HG02938 (cell line): ENCODE results near the gene LRP3.
"Not testable (repeated sequence)": the region's sequence is repeated elsewhere in the genome, so short reads cannot be mapped to it uniquely, and the experiment has no call there.

Experiments
- ATAC-seq: cut with Tn5 transposase; IDR thresholded peaks from one replicate; pipeline ENCODE4 v1.9.1; 2021; ENCODE audit warnings: mild to moderate bottlenecking, moderate library complexity; ENCODE audit not compliant: unreplicated experiment

Gene LRP3

GRCh38 chr19:33215438-33216197, 21.5 kb downstream of the LRP3 start:
- no peak for ATAC-seq

GRCh38 chr19:33216198-33216830, 22.2 kb downstream of the LRP3 start:
- ATAC-seq = no peak

- no peak for ATAC-seq
Observed at GRCh38 chr19:33217881-33218280, 23.8 kb downstream of the LRP3 start.

- ATAC-seq = no peak
Observed at GRCh38 chr19:33219261-33219815, 25.2 kb downstream of the LRP3 start.

- ATAC-seq = no peak
Observed at GRCh38 chr19:33220115-33220514, 26.0 kb downstream of the LRP3 start.

GRCh38 chr19:33220735-33221134, 26.6 kb downstream of the LRP3 start:
- no peak for ATAC-seq

- ATAC-seq = no peak
Observed at GRCh38 chr19:33221638-33222037, 27.5 kb downstream of the LRP3 start.

GRCh38 chr19:33222255-33222654, 28.1 kb downstream of the LRP3 start:
- not testable (repeated sequence) for ATAC-seq

- ATAC-seq = no peak
Observed at GRCh38 chr19:33224694-33225457, 30.7 kb downstream of the LRP3 start.

- ATAC-seq = no peak
Observed at GRCh38 chr19:33225458-33225926, 31.4 kb downstream of the LRP3 start, which contains the start of gene SLC7A10. Gene SLC7A10 (minus strand): TSS chr19:33225850. CDS start chr19:33225703, 147 bp downstream.

GRCh38 chr19:33226550-33227241, 32.6 kb downstream of the LRP3 start:
- ATAC-seq = no peak

- ATAC-seq = no peak
Observed at GRCh38 chr19:33227242-33227650, 33.1 kb downstream of the LRP3 start.

- no peak for ATAC-seq
Observed at GRCh38 chr19:33227870-33228599, 33.9 kb downstream of the LRP3 start.

GRCh38 chr19:33229962-33230361, 35.8 kb downstream of the LRP3 start:
- ATAC-seq = no peak

GRCh38 chr19:33231511-33231910, 37.4 kb downstream of the LRP3 start:
- ATAC-seq = no peak

GRCh38 chr19:33232656-33233055, 38.5 kb downstream of the LRP3 start:
- no peak for ATAC-seq

- ATAC-seq = no peak
Observed at GRCh38 chr19:33233056-33233873, 39.1 kb downstream of the LRP3 start.

- ATAC-seq = no peak
Observed at GRCh38 chr19:33234092-33234491, 40.0 kb downstream of the LRP3 start.

- no peak for ATAC-seq
Observed at GRCh38 chr19:33234736-33235135, 40.6 kb downstream of the LRP3 start.
